Head of caudate nucleus (tissue), 42 donors: ENCODE results near the gene GASK1A.

Experiments
- DNase-seq, 42 donors: peaks; one replicate each; pipeline versions ENCODE4 v3.0.0 to v3.0.0-alpha.2; 2020 to 2021; ENCODE audit warnings: mixed read lengths in 7 of 42
- intact Hi-C: fragments of 100-400 bp; cut with DNase I; formaldehyde crosslinking; loops from one replicate; pipeline ENCODE4 v1.15.0; 2022

The GASK1A gene

DNA sequence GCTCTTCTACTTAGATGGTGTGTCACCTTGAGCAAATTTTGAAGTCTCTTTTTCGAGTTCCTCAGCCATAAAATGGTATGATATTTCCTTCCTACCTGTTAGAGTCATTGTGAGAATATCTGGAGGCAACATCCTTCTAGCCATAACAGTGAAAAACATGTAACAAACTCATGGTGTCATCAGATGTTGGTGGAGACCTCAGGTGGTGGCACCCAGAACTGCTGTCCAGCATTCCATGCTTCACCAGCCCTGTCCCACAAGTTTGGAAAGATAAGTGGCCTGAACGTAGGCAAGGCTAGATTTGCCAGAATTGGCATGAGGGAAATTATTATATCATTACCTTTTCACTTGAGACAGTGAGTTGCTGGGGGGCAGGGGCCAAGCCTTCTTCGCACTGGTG lies 30.4 kb downstream of the GASK1A start:
- DNase-seq, result no peak
- intact Hi-C loops, result no loop called here

DNA sequence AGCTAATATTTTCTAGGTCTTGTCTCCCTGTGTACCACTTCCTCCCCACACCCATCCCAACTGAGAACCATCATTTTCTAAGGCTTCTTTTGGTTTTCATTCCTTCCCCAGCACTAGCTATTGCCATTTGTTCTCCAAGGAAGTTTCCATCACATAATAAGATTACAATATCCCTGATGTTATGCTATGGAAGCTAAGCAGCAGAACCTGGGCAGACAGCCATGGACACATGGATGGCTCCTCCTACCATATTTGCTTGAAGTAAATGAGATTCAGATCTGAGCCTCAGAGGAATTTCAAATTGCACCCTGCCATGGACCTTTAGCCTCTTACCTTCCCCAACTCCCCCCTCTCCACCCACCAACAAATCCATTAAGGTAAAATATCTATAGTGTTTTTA lies 31.5 kb downstream of the GASK1A start:
- intact Hi-C loops, result no loop called here
- no peak for DNase-seq

DNA sequence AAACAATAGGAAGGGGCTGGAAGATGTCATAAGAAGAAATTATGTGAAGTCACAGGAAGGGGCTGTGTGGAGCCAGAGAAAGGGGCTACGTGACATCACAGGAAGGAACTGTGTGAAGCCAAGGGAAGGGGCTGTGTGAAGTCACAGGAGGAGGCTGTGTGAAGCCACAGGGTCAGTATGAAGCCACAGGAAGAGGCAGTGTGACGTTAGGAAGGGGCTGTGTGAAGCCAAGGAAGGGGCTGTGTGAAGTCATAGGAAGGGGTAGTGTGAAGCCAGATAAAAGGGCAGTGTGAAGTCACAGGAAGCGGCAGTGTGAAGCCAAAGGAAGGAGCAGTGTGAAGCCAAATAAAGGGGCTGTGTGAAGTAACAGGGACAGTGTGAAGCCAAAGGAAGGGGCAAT lies 32.5 kb downstream of the GASK1A start:
- intact Hi-C loops, result no loop called here
- no peak for DNase-seq

DNA sequence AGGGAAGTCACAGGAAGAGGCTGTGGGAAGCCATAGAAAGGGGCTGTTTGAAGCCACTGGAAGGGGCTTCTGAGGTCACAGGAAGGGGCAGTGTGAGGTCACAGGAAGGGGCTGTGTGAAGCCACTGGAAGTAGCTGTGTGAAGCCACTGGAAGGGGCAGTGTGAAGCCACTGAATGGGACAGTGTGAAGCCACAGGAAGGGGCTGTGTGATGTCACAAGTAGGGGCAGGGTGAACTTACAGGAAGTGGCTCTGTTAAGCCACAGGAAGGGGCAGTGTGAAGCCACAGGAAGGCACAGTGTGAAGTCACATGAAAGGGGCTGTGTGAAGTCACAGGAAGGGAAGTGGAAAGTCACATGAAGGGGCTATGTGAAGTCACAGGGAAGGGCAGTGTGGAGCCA lies 33.1 kb downstream of the GASK1A start:
- intact Hi-C loops, result no loop called here
- DNase-seq, result no peak

DNA sequence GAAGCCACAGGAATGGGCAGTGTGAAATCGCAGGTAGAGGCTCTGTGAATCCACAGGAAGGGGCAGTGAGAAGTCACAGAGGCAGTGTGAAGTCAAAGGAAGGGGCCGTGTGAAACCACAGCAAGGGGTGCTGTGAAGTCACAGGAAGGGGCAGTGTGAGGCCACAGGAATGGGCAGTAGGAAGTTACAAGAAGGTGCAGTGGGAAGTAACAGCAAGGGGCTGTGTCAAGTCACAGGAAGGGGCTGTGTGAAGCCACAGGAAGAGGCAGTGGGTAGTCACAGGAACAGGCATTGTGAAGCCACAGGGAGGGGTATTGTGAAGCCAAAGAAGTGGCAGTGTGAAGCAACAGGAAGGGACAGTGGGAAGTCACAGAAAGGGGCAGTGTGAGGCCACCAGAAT lies 34.1 kb downstream of the GASK1A start:
- intact Hi-C loops, result no loop called here
- DNase-seq, result no peak

DNA sequence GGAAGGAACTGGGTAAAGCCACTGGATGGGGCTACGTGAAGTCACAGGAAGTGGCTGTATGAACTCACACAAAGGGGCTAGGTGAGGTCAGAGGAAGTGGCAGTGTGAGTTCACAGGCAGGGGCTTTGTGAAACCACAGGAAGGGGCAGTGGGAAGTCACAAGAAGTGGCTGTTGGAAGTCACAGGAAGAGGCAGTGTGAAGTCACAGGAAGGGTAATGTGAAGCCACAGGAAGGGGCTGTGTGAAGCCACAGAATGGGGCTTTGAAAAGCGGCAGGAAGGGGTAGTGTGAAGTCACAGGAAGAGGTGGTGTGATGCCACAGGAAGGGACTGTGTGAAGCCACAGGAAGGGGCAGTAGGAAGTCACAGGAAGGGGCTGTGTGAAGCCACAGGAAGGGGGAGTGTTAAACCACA lies 34.6 kb downstream of the GASK1A start:
- DNase-seq, result no peak
- intact Hi-C loops, result no loop called here

DNA sequence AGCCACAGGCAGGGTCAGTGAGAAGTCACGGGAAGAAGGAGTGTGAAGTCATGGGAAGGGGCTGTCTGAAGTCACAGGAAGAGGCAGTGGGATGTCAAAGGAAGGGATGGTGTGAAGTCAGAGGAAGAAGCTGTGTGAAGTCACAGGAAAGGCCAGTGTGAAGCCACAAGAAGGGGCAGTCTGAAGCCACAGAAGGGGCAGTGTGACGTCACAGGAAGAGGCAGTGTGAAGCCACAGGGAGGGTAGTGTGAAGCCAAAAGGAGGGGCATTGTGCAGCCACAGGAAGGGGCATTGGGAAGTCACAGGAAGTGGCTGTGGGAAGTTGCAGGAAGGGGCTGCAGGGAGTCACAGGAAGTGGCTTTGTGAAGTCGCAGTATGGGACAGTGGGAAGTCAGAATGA lies 35.1 kb downstream of the GASK1A start:
- intact Hi-C loops, result no loop called here
- DNase-seq, result no peak

DNA sequence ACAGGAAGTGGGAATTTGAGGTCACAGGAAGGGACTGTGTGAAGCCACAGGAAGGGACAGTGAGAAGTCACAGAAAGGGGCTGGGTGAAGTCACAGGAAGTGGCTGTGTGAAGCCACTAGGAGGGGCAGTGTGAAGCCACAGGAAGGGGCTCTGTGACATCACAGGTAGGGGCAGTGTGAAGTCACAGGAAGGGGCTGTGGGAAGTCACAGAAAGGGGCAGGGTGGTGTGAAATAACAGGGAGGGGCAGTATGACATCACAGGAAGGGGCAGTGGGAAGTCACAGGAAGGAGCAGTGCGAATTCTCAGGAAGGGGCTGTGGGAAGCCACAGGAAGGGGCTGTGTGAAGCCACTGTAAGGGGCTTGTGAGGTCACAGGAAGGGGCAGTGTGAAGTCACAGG lies 35.8 kb downstream of the GASK1A start:
- DNase-seq, result no peak
- intact Hi-C loops, result no loop called here

DNA sequence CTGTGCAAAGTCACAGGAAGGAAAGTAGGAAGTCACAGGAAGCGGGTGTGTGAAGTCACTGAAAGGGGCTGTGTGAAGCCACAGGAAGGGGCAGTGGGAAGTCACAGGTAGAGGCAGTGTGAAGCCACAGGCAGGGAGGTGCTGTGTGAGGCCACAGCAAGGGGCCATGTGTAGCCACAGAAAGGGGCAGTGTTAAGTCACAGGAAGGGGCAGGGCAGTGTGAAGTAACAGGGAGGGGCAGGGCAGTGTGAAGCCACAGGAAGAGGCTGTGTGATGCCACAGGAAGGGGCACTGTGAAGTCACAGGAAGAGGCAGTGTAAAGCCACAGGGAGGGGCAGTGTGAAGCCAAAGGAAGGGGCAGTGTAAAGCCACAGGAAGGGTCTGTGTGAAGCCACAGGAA lies 36.5 kb downstream of the GASK1A start:
- intact Hi-C loops, result no loop called here
- no peak for DNase-seq

DNA sequence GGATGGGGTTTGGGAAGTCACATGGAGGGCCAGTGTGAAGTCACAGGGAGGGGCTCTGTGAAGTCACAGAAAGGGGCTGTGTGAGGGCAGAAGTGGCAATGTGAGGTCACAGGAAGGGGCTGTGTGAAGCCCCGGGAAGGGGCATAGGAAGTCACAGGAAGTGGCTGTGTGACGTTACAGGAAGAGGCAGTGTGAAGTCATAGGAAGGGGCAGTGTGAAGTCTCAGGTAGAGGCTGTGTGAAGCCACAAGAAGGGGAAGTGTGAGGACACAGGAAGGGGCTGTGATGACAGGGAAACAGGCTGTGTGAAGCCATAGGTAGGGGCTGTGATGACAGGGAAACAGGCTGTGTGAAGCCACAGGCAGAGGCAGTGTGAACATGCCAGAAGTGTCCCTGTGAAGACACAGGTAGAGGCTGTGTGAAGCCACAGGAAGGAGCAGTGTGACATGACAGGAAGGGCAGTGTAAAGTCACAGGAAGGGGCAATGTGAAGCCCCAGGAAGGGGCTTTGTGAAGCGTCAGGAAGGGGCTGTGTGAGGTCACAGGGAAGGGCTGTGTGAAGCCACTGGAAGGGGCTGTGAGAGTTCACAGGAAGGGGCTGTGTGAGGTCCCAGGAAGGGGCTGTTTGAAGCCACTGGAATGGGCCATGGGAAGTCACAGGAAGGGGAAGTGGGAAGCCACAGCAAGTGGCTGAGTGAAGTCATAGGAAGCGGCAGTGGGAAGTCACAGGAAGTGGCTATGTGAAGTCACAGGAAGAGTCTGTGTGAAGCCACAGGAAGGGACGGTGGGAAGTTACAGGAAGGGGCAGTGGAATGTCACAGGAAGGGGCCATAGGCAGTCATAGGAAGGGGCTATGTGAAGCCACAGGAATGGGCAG lies 37.1 kb downstream of the GASK1A start:
- DNase-seq, result no peak

DNA sequence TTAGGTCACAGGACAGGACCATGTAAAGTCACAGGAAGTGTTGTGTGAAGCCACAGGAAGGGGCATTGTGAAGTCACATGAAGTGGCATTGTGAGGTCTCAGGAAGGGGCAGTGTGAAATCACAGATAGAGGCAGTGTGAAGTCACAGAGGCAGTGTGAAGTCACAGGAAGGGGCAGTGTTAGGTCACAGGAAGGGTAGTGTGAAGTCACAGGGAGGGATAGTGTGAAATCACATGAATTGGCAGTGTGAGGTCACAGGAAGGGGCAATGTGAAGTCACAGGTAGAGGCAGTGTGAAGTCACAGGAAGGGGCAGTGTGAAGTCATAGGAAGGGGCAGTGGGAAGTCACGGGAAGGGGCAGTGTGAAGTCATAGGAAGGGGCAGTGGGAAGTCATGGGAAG lies 37.9 kb downstream of the GASK1A start:
- intact Hi-C loops, result no loop called here
- DNase-seq, result no peak

More for the DNA sequence above, 37.1 kb downstream of the GASK1A start:
- intact Hi-C loops, result no loop called here

DNA sequence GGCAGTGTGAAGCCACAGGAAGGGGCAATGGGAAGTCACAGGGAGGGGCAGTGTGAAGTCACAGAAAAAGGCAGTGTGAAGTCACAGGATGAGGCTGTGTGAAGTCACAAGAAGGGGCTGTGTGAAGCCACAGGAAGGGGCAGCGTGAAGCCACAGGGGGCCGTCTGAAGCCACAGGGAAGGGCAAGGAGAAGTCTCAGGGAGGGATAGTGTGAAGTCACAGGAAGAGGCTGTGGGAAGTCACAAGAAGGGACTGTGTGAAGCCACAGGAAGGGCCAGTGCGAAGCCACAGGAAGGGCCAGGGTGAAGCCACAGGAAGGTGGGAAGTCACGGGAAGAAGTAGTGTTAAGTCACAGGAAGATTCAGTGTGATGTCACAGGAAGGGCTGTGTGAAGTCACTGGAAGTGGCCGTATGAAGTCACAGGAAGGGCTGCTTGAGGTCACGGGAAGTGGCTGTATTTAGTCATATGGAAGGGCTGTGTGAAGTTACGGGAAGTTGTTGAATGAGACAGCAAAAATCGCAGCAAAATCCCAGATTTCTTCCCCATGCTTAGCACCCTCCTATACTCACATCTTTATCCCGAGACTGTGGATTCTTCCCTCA lies 38.6 kb downstream of the GASK1A start:
- DNase-seq, result no peak
- intact Hi-C loops, result no loop called here

DNA sequence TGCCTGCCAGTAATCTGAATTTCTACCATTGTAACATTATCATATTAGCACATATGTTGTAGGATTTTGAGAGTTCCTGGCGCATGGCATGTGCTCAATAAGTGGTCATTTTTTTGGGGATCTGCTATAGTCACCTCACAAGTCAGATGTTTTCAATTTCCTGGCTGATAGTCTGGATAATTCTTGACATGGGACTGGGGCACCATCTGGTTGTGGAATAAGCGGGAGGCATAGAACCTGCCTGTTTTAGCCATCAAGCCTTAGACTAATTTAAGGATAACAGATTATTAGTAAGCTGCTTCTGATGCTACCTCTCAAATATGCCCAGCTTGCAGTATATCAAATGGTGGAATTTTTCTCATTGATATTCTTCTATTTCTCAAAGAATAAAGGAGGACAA lies 39.1 kb downstream of the GASK1A start:
- no peak for DNase-seq

DNA sequence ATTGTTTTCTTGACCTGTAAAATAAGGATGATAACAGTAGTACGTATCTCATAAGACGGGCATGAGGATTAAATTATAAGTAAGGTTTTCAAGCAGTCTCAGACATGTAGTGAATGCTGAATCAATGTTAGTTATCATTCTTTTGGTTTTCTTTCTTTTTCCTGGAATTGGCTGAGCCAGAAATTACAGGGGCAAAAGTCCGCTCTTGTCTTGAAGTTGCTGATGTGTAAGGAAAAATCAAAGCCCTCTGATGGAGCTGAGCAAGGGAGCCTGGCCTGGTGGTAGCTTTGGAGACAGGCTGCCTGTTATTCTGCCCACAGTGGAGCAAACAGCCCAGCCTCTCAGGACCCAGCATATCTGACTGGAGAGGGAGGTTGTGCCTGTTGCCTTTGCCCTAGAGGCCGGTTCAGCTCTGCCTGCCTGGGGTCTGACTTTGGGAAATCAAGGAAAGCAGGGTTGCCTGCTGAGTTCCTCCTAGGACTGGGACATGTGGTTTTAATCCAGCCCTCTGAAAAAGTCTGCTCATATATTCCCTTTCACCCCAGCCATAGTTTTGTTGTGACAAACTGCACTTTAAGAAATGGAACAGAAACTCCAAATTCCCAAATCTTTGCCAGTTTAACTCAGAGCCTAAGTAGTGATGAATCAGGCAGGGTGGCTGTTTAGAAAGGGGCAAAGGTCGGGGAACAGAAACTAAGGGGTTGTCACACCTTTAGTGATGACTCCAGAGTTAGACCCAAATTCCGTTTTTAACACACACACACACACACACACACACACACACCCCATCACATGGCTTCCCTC lies 40.1 kb downstream of the GASK1A start:
- DNase-seq, result no peak
- intact Hi-C loops, result no loop called here

More for the DNA sequence above, 39.1 kb downstream of the GASK1A start:
- intact Hi-C loops, result no loop called here

DNA sequence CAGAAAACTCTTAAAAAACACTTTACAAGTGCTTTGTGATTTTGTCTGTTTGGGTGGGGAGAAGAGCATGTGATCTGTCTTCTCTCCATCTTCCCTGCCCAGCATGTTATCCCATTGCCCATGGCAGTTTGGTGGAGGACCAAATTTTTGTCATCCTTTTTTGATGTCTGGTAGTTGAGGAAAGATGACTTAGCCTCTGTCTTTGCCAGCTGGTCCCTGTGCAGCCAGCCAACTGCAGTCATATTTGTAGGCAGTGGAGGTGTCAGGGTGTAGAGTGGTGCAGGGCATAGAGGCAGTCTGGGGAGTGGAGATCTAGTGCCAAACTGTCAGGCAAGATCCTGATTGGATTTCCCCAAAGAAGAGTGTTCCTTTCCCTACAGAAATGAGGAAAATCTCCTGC lies 40.7 kb downstream of the GASK1A start:
- no peak for DNase-seq
- intact Hi-C loops, result no loop called here

DNA sequence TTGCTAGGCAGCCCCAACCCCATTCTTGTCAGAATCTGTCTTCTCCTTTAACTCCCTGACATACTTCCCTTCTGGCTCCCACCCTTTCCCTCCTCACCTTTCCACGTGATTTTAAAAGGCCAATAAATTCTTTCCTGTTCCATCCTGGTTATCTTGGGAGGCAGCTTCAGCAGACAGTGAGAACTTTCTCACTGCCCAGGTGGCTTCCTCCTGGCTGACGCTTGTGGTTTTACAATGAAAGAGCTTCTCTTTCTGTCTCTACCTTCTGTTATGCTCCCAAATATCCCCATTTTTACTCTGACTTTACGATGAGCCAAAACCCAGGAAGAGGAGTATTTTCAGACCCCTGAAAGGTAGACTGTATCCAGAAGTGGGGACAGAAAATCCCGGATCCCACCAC lies 42.1 kb downstream of the GASK1A start:
- intact Hi-C loops, result no loop called here

DNA sequence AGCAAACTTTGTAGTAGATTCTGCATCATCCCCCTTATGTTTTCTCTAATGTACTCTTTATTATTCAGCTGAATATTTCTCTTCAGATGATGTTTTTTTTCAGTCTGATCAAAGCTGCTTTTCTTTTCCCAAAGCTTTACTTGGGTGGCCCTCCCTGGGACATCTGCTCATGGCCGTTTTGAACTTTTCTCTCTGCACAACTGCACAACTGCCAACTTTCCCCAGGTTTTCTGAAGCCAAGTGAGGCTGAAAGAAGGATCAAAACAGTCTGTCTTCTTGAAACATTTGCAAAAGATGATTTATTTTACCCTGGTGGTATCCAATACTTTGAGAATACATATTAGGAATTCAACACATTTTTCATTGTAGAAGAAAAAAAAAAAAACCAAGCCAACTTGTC lies 43.0 kb downstream of the GASK1A start:
- DNase-seq, result no peak
- intact Hi-C loops, result no loop called here

More for the DNA sequence above, 42.1 kb downstream of the GASK1A start:
- no peak for DNase-seq

DNA sequence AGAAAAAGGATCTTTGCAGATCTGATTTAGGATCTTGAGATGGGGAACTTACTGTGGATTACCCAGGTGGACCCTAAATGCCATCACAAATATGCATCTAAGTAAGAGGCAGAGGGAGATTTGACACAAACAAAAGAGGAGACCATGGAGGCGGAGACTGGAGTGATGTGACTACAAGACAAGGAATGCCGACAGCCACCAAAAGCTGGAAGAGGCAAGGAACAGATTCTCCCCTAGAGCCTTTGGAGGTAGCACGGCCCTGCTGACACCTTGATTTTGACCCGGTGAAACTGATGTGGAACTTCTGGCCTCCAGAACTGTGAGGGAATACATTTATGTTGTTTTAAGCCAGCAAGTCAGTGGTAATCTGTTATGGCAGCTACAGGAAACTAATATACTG lies 44.0 kb downstream of the GASK1A start:
- DNase-seq, result no peak
- intact Hi-C loops, result no loop called here

DNA sequence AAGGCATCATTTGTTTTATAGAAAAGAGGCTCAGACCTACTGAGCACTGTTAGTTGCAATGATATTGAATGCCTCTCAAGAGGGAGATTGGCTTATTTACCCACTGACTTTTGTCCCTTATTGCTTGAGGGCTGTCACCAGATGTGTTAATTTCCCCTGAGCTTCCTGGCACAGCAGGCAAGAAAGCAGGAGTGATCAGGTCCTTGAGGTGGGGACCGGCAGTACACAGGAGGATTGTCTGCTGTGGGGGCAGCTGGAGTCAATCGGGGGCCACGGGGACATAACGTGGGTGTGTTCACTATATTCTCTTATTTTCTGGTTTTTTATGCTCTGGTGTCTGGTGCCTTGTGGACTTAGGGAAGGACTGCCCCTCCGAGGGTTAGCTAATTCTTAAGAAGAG lies 44.6 kb downstream of the GASK1A start:
- DNase-seq, result peak in 1 of 42 donors; percentile 2
- intact Hi-C loops, result no loop called here

DNA sequence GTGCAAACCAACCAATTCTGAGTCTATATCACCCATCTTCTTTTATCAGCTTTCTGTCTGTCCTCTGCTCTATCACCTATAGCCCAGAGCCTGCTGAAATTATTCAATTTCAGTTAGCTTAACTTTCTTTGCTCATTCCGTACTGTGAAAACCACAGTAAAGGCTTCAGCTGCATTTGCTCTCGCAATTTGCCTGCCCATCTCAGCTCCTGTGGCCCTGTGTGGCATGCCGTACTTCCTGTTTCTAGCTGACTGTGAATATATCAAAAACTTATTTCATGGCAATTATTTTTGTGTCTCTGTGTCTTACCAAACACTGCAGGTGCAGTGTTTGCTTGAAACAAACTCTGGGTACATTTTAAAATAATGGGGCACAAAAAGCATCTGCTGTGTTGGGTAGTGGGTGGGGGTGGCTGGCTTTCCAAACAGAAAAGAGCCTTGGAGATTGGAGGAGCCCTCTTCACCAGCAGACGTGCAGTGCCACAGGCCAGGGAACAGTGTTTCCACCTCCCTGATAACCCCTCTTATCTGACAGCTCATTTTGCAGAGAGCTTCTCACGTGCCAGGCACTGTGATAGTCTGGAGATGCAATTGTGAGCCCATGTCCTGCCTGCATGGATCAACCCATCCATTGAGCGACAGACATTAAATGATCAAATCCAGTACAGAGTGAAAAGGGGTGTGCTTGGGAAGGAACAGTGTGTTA lies 45.2 kb downstream of the GASK1A start:
- DNase-seq, result no peak

More for the DNA sequence above, 45.2 kb downstream of the GASK1A start:
- intact Hi-C loops, result no loop called here
